Left renal cortex interstitium (tissue), 4 donors: ENCODE data around the gene JTB. TPM values are rescaled to one million over a fixed set of nuclear protein-coding genes. Genes with fewer than 3 reads are reported as not detected.

ENCODE experiments used
- DNase-seq, 4 donors: peaks; one replicate each; pipeline ENCODE4 v3.0.0-alpha.2; 2013; ENCODE audit warnings: low read depth in 4 of 4, low spot score in 2 of 4, missing footprints in 1 of 4
- polyA plus RNA-seq, 4 donors: library from polyadenylated mRNA; unstranded; fragments of 120-200 nt; gene quantifications; one replicate each; pipeline ENCODE4 v1.2.1, GENCODE V29; 2013; ENCODE audit not compliant: insufficient read length in 4 of 4

JTB gene
- polyA plus RNA-seq, 4 donors = 97.2 to 126 (median 107) TPM

- no peak for DNase-seq
Measured at GRCh38 chr1:153956997-153957715, 20.3 kb downstream of the JTB start.

GRCh38 chr1:153954826-153955225 is 22.6 kb downstream of the JTB start:
- DNase-seq = no peak

- no peak for DNase-seq
Measured at GRCh38 chr1:153953859-153954365, 23.6 kb downstream of the JTB start.

GRCh38 chr1:153951801-153952200 is 25.7 kb downstream of the JTB start:
- DNase-seq = no peak

- DNase-seq = no peak
Measured at GRCh38 chr1:153951183-153951582, 26.3 kb downstream of the JTB start.

- DNase-seq = peak in 1 of 4 donors; percentile 68
Measured at GRCh38 chr1:153946622-153947241, 30.7 kb downstream of the JTB start, which contains the start of gene DENND4B. TSS of gene DENND4B (minus strand) at chr1:153946718. CDS start at chr1:153944374, 2,344 bp downstream.

GRCh38 chr1:153945795-153946621 is 31.5 kb downstream of the JTB start:
- DNase-seq = no peak

- DNase-seq = no peak
Measured at GRCh38 chr1:153945131-153945794, 32.2 kb downstream of the JTB start.

GRCh38 chr1:153944827-153945117 is 32.7 kb downstream of the JTB start:
- no peak for DNase-seq

- no peak for DNase-seq
Measured at GRCh38 chr1:153944005-153944826, 33.3 kb downstream of the JTB start.

GRCh38 chr1:153942766-153943549 is 34.5 kb downstream of the JTB start:
- no peak for DNase-seq

GRCh38 chr1:153941826-153942725 is 35.4 kb downstream of the JTB start:
- DNase-seq = no peak

GRCh38 chr1:153940756-153941155 is 36.7 kb downstream of the JTB start:
- no peak for DNase-seq

GRCh38 chr1:153939476-153939875 is 38.0 kb downstream of the JTB start:
- no peak for DNase-seq

GRCh38 chr1:153938996-153939395 is 38.5 kb downstream of the JTB start:
- DNase-seq = no peak

GRCh38 chr1:153937331-153937730 is 40.1 kb downstream of the JTB start:
- DNase-seq = no peak

GRCh38 chr1:153936011-153936802 is 41.3 kb downstream of the JTB start:
- DNase-seq = no peak
